HL-60 (cell line): ENCODE measurements around the gene SUMO1.

ENCODE experiments used
- CTCF ChIP-seq: IDR thresholded peaks from one replicate; pipeline ENCODE4 v1.5.1; 2011; ENCODE audit warnings: low read length, control low read depth, inconsistent platforms; ENCODE audit not compliant: insufficient read depth
- POLR2AphosphoS5 ChIP-seq: IDR thresholded peaks from 2 replicates; pipeline ENCODE4 v1.6.1; 2012; ENCODE audit warnings: low read depth

- TF ChIP-seq CTCF = no peak
- TF ChIP-seq POLR2AphosphoS5 = peak; percentile 96
These were observed 27.3 kb upstream of the SUMO1 start, which contains the start of gene NOP58 for GRCh38 chr2:202265467-202266277.
